GM13976 (cell line): ENCODE measurements around the gene CTBP2.

Source experiments
- DNase-seq: peaks from one replicate; pipeline ENCODE4 v3.0.0; 2012; ENCODE audit warnings: low spot score
- CTCF ChIP-seq: IDR thresholded peaks from 2 replicates; pipeline ENCODE4 v1.5.1; 2012; ENCODE audit warnings: borderline replicate concordance, mild to moderate bottlenecking; ENCODE audit not compliant: insufficient read depth; ENCODE audit errors: extremely low read depth, missing control alignments, control extremely low read depth
- in situ Hi-C: fragments of 300-500 bp; cut with MboI; formaldehyde crosslinking; loops from one replicate; pipeline ENCODE4 v1.12.0; 2022; ENCODE audit warnings: low sequenced_read_pairs, mixed read lengths, inconsistent platforms; ENCODE audit not compliant: unreplicated experiment

Gene CTBP2

GRCh38 chr10:125121003-125121402 lies 39.4 kb downstream of the CTBP2 start:
- in situ Hi-C loops, result no loop called here
- TF ChIP-seq CTCF, result no peak
- no peak for DNase-seq

DNA sequence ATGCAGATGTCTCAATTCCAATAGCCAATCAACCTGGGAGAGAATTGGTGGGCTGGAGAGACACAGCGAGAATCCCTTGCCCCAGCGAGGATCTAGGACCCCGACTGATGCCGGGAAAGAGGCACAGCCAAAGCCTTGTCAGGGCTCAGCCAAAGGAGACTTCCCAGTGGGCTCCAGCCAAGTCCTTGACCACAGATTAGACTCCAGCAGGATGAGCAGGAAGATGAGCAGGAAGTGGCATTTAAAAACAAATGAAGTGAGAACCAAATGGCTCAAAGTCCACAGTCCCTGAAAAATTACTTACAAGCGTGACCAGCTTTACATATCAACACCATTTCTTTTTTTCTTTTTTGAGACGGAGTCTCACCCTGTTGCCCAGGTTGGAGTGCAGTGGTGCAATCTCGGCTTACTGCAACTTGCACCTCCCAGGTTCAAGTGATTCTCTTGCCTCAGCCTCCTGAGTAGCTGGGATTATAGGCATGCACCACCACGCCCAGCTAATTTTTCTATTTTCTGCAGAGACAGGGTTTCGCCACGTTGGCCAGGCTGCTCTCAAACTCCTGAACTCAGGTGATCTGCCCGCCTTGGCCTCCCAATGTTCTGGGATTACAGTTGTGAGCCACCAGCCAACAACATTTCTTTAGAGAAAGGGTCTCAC lies 40.2 kb downstream of the CTBP2 start:
- DNase-seq, result no peak
- no peak for TF ChIP-seq CTCF

DNA sequence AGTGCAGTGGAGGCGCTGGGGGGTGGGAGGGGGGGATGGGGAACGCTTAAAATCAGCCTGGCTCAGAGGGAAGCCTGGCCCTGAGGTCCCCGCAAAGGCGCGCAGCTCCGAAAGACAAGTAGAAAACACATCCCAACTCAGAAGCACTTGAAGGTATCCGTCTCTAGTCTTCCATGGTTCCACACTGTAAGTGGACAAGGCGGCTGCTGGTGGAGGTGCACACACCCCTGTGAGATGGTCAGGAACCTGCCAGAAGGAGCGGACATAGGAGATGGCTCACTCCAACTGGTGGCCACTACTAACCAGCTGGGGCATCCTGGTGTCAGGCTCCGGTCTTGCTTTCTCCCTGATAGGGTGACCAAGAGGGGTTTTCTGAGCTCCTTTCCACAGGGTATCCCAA lies 41.7 kb downstream of the CTBP2 start:
- in situ Hi-C loops, result no loop called here
- no peak for DNase-seq
- no peak for TF ChIP-seq CTCF

More for the DNA sequence above, 40.2 kb downstream of the CTBP2 start:
- in situ Hi-C loops, result no loop called here

- no peak for DNase-seq
- TF ChIP-seq CTCF, result no peak
- in situ Hi-C loops, result no loop called here
Measured at GRCh38 chr10:125118011-125118611, 42.3 kb downstream of the CTBP2 start.

GRCh38 chr10:125116652-125117310 lies 43.6 kb downstream of the CTBP2 start:
- in situ Hi-C loops, result no loop called here
- TF ChIP-seq CTCF, result no peak
- no peak for DNase-seq

DNA sequence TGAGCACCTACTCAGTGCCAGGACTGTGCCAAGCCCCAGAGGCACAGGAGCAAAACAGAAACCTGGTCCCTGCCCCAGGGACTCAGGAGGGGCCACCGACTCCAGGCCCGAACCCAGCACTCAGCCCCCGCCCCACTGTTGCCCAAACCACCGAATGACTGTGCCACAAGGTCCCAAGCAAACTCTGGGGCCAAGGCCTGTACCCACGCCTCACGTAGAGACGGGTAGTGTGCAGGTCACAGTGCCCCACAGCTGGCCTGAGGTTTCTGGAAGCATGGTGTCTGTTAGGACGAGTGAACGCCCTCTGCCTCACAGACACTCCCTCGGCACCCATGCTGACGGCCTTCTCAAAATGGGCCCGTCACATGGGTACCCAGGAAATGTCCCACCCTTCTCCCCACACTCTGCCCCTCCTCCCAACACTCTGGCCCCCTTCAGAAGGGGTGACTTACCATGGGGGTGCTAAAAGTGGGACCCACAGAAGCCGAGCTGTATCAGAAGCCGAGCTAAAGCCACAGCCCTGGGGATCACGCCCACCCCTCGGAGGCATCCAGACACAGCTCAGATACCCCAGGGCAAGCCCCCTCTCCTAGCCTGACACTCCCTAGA lies 44.2 kb downstream of the CTBP2 start:
- TF ChIP-seq CTCF, result no peak
- DNase-seq, result no peak
- in situ Hi-C loops, result no loop called here
